GM12878 (cell line): Measurements from ENCODE around the gene ATP6V0A1. TPM values are rescaled to one million over a fixed set of nuclear protein-coding genes. Genes with fewer than 3 reads are reported as not detected.

ENCODE experiments used
- CBFB ChIP-seq: IDR thresholded peaks from 2 replicates; pipeline ENCODE4 v1.6.1; 2016; ENCODE audit warnings: antibody characterized with exemption, low read depth
- CREB1 ChIP-seq: IDR thresholded peaks from 2 replicates; pipeline ENCODE4 v1.6.1; 2012; ENCODE audit warnings: low read depth, mild to moderate bottlenecking, inconsistent platforms
- DPF2 ChIP-seq: fragments of 450-650 bp; IDR thresholded peaks from 2 replicates; pipeline ENCODE4 v1.6.1; 2017; ENCODE audit warnings: mild to moderate bottlenecking
- GABPA ChIP-seq: IDR thresholded peaks from 2 replicates; pipeline ENCODE4 v1.6.1; 2014; ENCODE audit warnings: antibody characterized with exemption, low read depth, mild to moderate bottlenecking, inconsistent platforms
- HDAC2 ChIP-seq: fragments of 200-600 bp; sonication (generic); IDR thresholded peaks from 2 replicates; pipeline ENCODE4 v1.6.1; 2017
- IKZF1 ChIP-seq: fragments of 450-650 bp; conservative IDR thresholded peaks from 2 replicates; pipeline ENCODE4 v1.6.1; 2017; ENCODE audit warnings: antibody characterized with exemption, mild to moderate bottlenecking
- IKZF2 ChIP-seq, 2 experiments: fragments of 450-650 bp; IDR thresholded peaks; 2 replicates each; pipeline ENCODE4 v1.6.1; 2017; ENCODE audit warnings: mild to moderate bottlenecking in 2 of 2, moderate library complexity in 2 of 2
- KAT2A ChIP-seq: conservative IDR thresholded peaks from 2 replicates; pipeline ENCODE4 v1.6.1; 2011; ENCODE audit warnings: low read depth, low read length; ENCODE audit not compliant: control insufficient read depth
- LARP7 ChIP-seq: fragments of 450-650 bp; IDR thresholded peaks from 2 replicates; pipeline ENCODE4 v1.6.1; 2017; ENCODE audit warnings: mild to moderate bottlenecking
- MEF2B ChIP-seq: fragments of 450-650 bp; IDR thresholded peaks from 2 replicates; pipeline ENCODE4 v1.6.1; 2018; ENCODE audit warnings: mild to moderate bottlenecking, moderate library complexity; ENCODE audit not compliant: partially characterized antibody, poor library complexity, severe bottlenecking
- MYC ChIP-seq: IDR thresholded peaks from 2 replicates; pipeline ENCODE4 v1.6.1; 2011; ENCODE audit warnings: mild to moderate bottlenecking, low read length, moderate library complexity, inconsistent platforms; ENCODE audit not compliant: insufficient read depth, insufficient replicate concordance, insufficient read length, severe bottlenecking
- NBN ChIP-seq: fragments of 450-650 bp; IDR thresholded peaks from 2 replicates; pipeline ENCODE4 v1.6.1; 2016
- NFIC ChIP-seq: IDR thresholded peaks from 2 replicates; pipeline ENCODE4 v1.6.1; 2012; ENCODE audit warnings: low read depth, mild to moderate bottlenecking, inconsistent platforms, low read length, moderate library complexity
- NFYA ChIP-seq: IDR thresholded peaks from 2 replicates; pipeline ENCODE4 v1.6.1; 2011; ENCODE audit warnings: low read depth, mild to moderate bottlenecking, low read length, improper control_type of control experiment, borderline replicate concordance
- NR2C1 ChIP-seq: fragments of 450-650 bp; IDR thresholded peaks from 2 replicates; pipeline ENCODE4 v1.6.1; 2017; ENCODE audit warnings: antibody characterized with exemption, mild to moderate bottlenecking, moderate library complexity
- NR2F1 ChIP-seq: fragments of 450-650 bp; conservative IDR thresholded peaks from 2 replicates; pipeline ENCODE4 v1.6.1; 2017; ENCODE audit warnings: mild to moderate bottlenecking
- PAX5 ChIP-seq: IDR thresholded peaks from 2 replicates; pipeline ENCODE4 v1.6.1; 2011; ENCODE audit warnings: low read depth, low read length, borderline replicate concordance
- PAX8 ChIP-seq: fragments of 450-650 bp; IDR thresholded peaks from 2 replicates; pipeline ENCODE4 v1.6.1; 2017; ENCODE audit warnings: mild to moderate bottlenecking, moderate library complexity
- POLR2A ChIP-seq: IDR thresholded peaks from 2 replicates; pipeline ENCODE4 v1.6.1; 2011; ENCODE audit warnings: low read depth, mild to moderate bottlenecking, low read length
- POLR2AphosphoS5 ChIP-seq: IDR thresholded peaks from 2 replicates; pipeline ENCODE4 v1.6.1; 2011; ENCODE audit warnings: mild to moderate bottlenecking, low read length, inconsistent platforms
- POU2F2 ChIP-seq: IDR thresholded peaks from 3 replicates; pipeline ENCODE4 v1.6.1; 2011; ENCODE audit warnings: low read depth, mild to moderate bottlenecking, low read length, borderline replicate concordance
- RAD51 ChIP-seq: fragments of 450-650 bp; IDR thresholded peaks from 2 replicates; pipeline ENCODE4 v1.6.1; 2016; ENCODE audit warnings: moderate library complexity, mild to moderate bottlenecking, inconsistent platforms
- RUNX3 ChIP-seq: IDR thresholded peaks from 2 replicates; pipeline ENCODE4 v1.6.1; 2012; ENCODE audit warnings: low read length, inconsistent platforms
- SMAD5 ChIP-seq: IDR thresholded peaks from 2 replicates; pipeline ENCODE4 v1.6.1; 2016; ENCODE audit warnings: antibody characterized with exemption, low read depth
- SMARCA5 ChIP-seq: fragments of 450-650 bp; IDR thresholded peaks from 2 replicates; pipeline ENCODE4 v1.6.1; 2017; ENCODE audit warnings: mild to moderate bottlenecking
- SMC3 ChIP-seq: IDR thresholded peaks from 2 replicates; pipeline ENCODE4 v1.6.1; 2011; ENCODE audit warnings: low read length, improper control_type of control experiment, borderline replicate concordance
- SUZ12 ChIP-seq: fragments of 200-600 bp; sonication (generic); IDR thresholded peaks from one replicate; pipeline ENCODE4 v1.6.1; 2018; ENCODE audit warnings: antibody characterized with exemption, mild to moderate bottlenecking; ENCODE audit not compliant: unreplicated experiment
- TAF1 ChIP-seq: IDR thresholded peaks from 2 replicates; pipeline ENCODE4 v1.6.1; 2011; ENCODE audit warnings: mild to moderate bottlenecking, low read depth, low read length, borderline replicate concordance
- TCF3 ChIP-seq: IDR thresholded peaks from 2 replicates; pipeline ENCODE4 v1.6.1; 2012; ENCODE audit warnings: low read depth, mild to moderate bottlenecking, low read length, borderline replicate concordance; ENCODE audit not compliant: insufficient read depth
- YBX1 ChIP-seq: fragments of 450-650 bp; IDR thresholded peaks from 2 replicates; pipeline ENCODE4 v1.6.1; 2016; ENCODE audit warnings: antibody characterized with exemption
- ZNF207 ChIP-seq: fragments of 450-650 bp; IDR thresholded peaks from 2 replicates; pipeline ENCODE4 v1.6.1; 2014; ENCODE audit warnings: antibody characterized with exemption, mild to moderate bottlenecking, borderline replicate concordance
- polyA plus RNA-seq, 11 experiments: library from polyadenylated mRNA; depleted of rRNA in 4 of 11; unstranded in 6 of 11; stranded (reverse) in 5 of 11; fragments of >200 nt; fragmentation: Nextera tagmentation in 4 of 11; fragmentation: Illumina TruSeq in 1 of 11; extraction: Ambion mirVana in 4 of 11; extraction: Trizol in 1 of 11; gene quantifications; 1 replicate in 1 of 11; 2 replicates in 10 of 11; pipeline versions ENCODE4 v1.2.1 to v1.2.3, GENCODE V29; 2011 to 2016; ENCODE audit warnings: inconsistent platforms in 2 of 11, missing spikeins in 2 of 11, low read depth in 1 of 11
- total RNA-seq, 4 experiments: library from RNA; depleted of rRNA in 3 of 4; stranded (reverse); fragments of >200 nt in 3 of 4; fragmentation: Illumina TruSeq in 1 of 4; extraction: Trizol in 1 of 4; gene quantifications; 2 replicates each; pipeline versions ENCODE4 v1.2.1 to v1.2.3, GENCODE V29; 2013 to 2021
- TF ChIP-seq, protein P1 (sequence below): IDR thresholded peaks from 2 replicates; pipeline ENCODE4 v1.6.1; 2012; ENCODE audit warnings: low read depth, low read length, improper control_type of control experiment
- TF ChIP-seq, protein P2 (sequence below): fragments of 450-650 bp; IDR thresholded peaks from 2 replicates; pipeline ENCODE4 v1.6.1; 2018; ENCODE audit warnings: borderline replicate concordance, mild to moderate bottlenecking; ENCODE audit not compliant: partially characterized antibody

Gene ATP6V0A1
- total and polyA plus RNA-seq, 10 of the 15 experiments (the other 5 are each of a cell fraction or from before 2014, with no cell fraction given): 3.0 to 76.6 (median 30.9) TPM

GRCh38 chr17:42554250-42555121 is 95.8 kb downstream of the ATP6V0A1 start (continued):
- no peak for TF ChIP-seq KAT2A
- no peak for TF ChIP-seq HDAC2
- peak; percentile 91 for TF ChIP-seq NR2C1
- peak; percentile 82 for TF ChIP-seq DPF2
- TF ChIP-seq TCF3: 0 out of 2 replicates have a peak, but pooled peaks have one; percentile 42
- peak in 1 of 2 experiments; percentile 43; a peak in 1 of 4 replicates for TF ChIP-seq IKZF2 (IDR thresholded peaks at IDR 0.05)
- TF ChIP-seq RAD51: no peak
- TF ChIP-seq NR2F1: peak; percentile 74
- peak; percentile 22; the same call in 1 of the 2 replicates for TF ChIP-seq TAF1
- TF ChIP-seq, protein P1, sequence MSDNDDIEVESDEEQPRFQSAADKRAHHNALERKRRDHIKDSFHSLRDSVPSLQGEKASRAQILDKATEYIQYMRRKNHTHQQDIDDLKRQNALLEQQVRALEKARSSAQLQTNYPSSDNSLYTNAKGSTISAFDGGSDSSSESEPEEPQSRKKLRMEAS: peak; percentile 60; the same call in 1 of the 2 replicates
- peak; percentile 6 for TF ChIP-seq RUNX3
- peak; percentile 93 for TF ChIP-seq CREB1
- TF ChIP-seq PAX5: peak; percentile 78; the same call in 1 of the 2 replicates
- TF ChIP-seq CBFB: no peak
- no peak for TF ChIP-seq NFIC
- no peak for TF ChIP-seq YBX1
- TF ChIP-seq ZNF207: no peak
- peak; percentile 76 for TF ChIP-seq GABPA
- no peak for TF ChIP-seq NFYA
- TF ChIP-seq IKZF1: peak; percentile 75
- peak; percentile 97 for TF ChIP-seq POLR2A
- peak; percentile 32; the same call in 1 of the 2 replicates for TF ChIP-seq SMAD5
- no peak for TF ChIP-seq PAX8
- TF ChIP-seq NBN: peak; percentile 69; the same call in 1 of the 2 replicates
- TF ChIP-seq, protein P2, sequence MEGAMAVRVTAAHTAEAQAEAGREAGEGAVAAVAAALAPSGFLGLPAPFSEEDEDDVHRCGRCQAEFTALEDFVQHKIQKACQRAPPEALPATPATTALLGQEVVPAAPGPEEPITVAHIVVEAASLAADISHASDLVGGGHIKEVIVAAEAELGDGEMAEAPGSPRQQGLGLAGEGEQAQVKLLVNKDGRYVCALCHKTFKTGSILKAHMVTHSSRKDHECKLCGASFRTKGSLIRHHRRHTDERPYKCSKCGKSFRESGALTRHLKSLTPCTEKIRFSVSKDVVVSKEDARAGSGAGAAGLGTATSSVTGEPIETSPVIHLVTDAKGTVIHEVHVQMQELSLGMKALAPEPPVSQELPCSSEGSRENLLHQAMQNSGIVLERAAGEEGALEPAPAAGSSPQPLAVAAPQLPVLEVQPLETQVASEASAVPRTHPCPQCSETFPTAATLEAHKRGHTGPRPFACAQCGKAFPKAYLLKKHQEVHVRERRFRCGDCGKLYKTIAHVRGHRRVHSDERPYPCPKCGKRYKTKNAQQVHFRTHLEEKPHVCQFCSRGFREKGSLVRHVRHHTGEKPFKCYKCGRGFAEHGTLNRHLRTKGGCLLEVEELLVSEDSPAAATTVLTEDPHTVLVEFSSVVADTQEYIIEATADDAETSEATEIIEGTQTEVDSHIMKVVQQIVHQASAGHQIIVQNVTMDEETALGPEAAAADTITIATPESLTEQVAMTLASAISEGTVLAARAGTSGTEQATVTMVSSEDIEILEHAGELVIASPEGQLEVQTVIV: peak; percentile 47
- TF ChIP-seq MEF2B: peak; percentile 99
- peak; percentile 52 for TF ChIP-seq LARP7
- no peak for TF ChIP-seq SMARCA5
- no peak for TF ChIP-seq SMC3
- no peak for TF ChIP-seq SUZ12
- TF ChIP-seq MYC: peak; percentile 29
- peak; percentile 79 for TF ChIP-seq POLR2AphosphoS5
- 0 out of 3 replicates have a peak, but pooled peaks have one; percentile 42 for TF ChIP-seq POU2F2
